CD4-positive, alpha-beta T cell treated with Interleukin-21 for 1 hour (primary cell): ENCODE results near the gene ZAR1L.

Experiments
- DNase-seq: peaks from one replicate; pipeline ENCODE4 v3.0.0-alpha.2; 2020

Gene ZAR1L

GRCh38 chr13:32300920-32301319, 14.2 kb downstream of the ZAR1L start:
- DNase-seq, result no peak

DNA sequence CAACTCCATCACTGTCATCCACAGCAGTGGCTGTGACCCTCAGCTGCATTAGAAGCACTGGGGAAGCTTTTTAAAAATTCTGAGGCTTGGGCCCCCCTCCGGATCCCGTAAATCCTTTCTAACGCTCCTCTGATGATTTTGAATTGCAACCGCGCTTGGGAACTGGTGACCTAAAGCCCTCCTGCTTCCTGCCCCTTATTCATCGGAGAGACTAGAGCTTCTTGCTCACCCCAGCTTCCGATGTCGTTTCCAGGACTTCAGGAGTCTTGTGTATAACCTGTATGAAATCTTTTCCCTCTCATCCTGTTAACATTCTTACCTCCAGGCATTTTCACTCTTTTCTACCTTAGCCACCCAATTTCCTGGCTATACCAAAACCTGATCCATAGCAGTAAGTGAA, 14.8 kb downstream of the ZAR1L start:
- DNase-seq, result no peak

- DNase-seq, result no peak
Observed at GRCh38 chr13:32299893-32300292, 15.3 kb downstream of the ZAR1L start.

DNA sequence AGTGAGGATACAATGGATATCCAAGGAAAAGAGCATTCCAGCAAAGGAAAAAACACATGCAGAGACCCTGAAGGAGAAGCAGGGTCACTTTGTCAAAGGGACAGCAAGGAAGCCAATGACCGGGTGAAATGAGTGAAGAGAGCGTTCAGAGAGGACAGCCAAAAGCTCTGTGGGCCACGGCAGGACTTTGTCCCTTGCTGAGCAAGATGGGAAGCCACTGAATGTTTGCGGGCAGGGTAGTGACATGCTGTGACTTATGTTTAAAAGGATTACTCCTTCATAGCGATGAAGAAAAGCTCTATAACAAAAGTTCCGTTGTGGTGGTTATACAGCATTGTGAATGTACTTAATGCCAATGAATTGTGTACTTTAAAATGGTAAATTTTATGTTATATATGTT, 16.5 kb downstream of the ZAR1L start:
- no peak for DNase-seq

DNA sequence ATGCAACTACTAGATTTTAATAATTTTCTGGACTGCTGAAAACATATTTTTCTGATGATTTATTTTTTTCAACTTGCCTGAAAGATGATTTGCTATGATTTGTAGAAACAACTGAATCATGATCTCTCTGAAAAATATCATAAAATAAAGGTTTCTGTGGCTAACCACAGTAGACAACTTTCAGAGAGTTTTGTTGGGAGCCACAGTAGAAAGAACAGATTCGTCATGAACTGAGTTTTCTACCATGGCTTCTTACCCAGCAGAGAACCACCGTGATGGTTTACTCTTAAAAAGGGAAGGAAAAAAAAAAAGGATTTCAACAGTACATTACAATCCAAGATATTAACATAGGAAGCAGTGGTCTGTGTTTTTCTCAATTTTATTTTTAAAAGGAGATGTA, 18.0 kb downstream of the ZAR1L start:
- DNase-seq, result no peak

DNA sequence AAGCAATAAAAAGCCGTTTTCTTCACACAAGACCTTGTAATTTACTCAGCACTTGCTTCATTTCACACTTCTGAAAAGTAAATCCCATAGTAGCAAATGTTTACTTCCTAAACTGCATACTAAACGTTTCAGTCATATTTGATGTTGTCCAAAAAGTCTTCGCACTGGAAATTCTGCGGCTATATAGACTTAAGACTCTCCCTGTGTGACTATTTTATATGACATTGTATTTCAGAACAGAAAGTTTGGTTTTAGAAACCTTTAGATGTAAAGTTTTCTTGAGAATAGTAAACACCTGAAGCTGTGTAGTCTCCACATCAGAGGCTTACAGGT, 29.6 kb downstream of the ZAR1L start:
- no peak for DNase-seq

GRCh38 chr13:32284927-32285632, 30.1 kb downstream of the ZAR1L start:
- DNase-seq, result no peak

DNA sequence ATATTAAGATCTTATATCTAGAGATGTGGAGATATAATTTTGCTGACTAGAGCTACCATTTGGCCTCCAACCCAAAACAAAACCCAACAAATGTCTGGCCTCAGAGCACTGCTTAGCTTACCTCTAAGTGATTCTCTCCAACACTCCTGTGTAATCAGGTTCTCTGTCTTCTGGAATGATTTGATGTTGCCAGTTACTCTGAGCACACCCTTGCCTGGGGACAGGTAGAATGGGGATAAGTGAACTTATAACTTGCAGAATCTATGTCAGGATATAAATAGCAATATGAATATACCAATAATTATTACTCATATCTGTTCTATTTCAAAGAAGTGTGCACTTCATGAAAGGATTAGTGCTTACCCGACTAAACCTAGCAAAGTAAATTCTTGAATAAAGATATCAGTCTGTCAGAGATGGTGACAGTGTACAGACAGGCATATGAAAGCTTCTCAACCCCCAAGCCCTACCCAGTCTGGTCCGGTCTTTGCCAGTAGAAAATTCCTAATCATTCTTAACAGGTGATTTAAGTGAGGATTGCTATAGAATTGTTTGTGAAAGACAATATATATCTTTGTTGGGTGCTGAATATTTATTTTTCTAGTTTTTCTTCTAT, 33.0 kb downstream of the ZAR1L start:
- no peak for DNase-seq

- DNase-seq, result no peak
Observed at GRCh38 chr13:32281096-32281495, 34.1 kb downstream of the ZAR1L start.

- DNase-seq, result no peak
Observed at GRCh38 chr13:32278426-32278825, 36.7 kb downstream of the ZAR1L start.

DNA sequence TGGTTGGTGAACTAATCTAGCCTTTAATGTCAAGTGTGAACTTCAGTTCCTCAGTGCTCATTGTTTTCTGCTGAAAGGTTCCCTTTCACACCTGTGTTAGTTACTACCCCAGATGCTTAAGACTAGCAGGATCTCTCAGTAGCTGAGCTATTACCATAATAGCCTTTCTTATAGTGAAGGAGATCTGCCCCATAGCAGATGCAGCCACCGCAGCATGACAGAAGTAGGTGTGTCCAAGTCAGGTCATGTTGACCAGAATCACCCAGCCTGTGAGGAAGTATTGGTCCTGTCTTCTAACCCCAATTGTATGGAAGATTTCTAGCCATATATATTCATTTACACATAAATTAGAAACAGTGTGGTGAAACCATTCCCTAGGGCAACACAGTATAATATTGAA, 37.3 kb downstream of the ZAR1L start:
- no peak for DNase-seq

DNA sequence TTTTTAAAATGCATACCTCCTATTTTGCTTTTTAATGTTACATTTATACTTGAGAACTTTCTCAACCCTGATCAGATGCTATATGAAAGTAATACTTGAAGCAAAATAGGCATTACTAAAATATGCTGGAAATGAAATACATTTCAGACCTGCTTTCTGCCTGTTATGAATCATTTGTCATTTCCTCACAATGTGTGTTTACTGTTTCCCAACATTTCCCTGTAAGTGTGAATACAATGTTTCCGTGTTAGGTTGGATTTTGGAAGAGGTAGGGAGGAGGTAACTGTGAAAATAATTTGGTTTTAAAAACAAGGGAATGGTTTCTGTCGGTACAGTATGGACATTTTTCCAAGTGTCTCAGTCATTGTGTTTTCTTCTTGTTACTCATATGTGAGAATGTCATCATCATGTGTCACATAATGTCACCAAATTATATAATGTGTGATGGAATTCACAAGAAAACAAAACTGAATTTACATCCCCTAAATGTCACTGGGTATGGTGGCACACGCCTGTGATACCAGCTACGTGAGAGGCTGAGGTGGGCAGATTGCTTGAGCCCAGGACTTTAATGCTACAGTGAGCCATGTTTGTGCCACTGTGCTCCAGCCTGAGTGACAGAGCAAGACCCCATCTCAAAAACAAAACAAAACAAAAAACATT, 43.0 kb downstream of the ZAR1L start:
- DNase-seq, result no peak

DNA sequence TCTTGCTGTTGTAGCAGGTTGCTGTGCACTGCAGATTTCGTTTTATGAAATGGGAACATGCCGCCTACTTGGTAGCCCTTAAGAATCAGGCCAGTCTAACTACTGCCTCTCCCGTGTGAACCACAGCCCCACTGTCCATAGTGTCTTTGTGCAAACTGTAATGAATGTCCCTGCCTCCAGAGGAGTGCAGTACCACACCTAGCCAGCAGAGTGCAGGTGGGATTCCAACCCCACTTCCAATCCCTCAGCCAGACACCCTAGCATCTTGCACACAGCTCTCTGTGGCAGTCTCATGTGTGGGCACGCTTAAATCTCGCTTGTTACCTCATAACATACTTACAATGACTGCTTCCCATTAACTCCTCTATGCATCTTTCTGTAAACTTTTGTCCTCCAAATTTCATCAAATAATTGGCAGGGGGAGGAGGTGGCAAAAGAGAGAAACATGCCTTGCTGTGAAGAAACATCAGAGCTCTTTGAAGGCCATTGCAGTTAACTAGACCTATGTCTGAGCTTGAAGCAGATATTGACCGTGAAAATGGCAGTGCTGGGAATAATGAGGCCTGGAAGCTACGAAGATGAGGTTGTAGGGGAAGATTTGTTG, 47.2 kb downstream of the ZAR1L start:
- DNase-seq, result peak; percentile 53

GRCh38 chr13:32266130-32266529, 49.0 kb downstream of the ZAR1L start:
- DNase-seq, result no peak

DNA sequence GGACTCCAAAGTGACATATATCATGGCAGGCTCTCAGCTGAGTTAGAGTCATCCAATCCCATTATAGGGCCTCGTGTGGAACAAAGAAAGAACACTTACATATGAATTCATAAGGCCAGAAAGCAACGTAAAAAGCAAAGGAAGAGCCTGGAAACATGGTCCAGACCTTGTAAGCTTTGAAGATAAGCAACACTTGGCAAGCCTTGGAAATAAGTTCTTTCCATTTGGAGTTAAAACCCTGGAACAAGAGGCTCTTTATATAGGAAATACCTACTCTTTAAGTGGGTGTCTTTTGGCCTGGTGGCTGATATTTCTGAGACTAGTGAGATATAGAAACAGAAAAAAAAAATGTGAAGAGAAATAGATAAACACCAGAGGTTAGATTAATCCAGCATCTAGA, 49.4 kb downstream of the ZAR1L start:
- DNase-seq, result no peak

- DNase-seq, result no peak
Observed at GRCh38 chr13:32264407-32264806, 50.8 kb downstream of the ZAR1L start.

- no peak for DNase-seq
Observed at GRCh38 chr13:32262619-32263018, 52.5 kb downstream of the ZAR1L start.

- DNase-seq, result no peak
Observed at GRCh38 chr13:32262165-32262564, 53.0 kb downstream of the ZAR1L start.

DNA sequence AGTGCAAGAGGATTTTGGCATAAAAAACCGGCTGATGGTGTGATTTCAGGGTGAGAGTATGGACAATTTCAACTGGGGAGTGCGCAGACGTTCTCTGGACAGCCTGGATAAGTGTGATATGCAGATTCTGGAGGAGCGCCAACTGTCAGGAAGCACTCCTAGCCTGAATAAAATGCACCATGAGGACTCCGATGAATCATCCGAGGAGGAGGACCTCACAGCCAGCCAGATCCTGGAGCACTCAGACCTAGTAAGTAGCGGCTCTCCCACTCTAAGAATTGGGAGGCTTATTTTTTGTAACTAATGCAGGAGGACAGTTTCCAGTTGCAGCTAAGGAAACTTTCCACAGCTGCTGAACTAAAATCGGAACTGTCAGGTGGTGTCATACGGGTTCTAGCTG, 53.6 kb downstream of the ZAR1L start:
- no peak for DNase-seq

GRCh38 chr13:32259116-32259515, 56.0 kb downstream of the ZAR1L start:
- no peak for DNase-seq

DNA sequence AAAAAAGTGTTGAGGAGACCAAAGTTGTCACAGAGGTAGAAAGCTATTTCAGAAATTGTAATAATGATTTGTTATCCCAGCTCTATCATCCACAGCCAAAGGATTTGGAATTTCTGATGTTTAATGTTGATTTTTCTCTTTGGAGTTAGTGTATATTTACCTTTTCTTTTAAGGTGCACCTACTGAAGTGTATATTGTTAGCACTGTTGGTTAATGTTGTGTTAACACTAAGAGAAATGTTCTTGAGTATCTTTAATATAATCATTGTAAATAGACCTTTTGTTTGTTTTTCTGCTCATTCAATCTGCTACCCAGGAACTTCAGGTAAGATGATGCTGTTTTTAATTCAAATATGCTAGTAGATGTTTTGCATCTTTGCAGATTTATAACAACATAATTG, 57.5 kb downstream of the ZAR1L start:
- DNase-seq, result no peak

DNA sequence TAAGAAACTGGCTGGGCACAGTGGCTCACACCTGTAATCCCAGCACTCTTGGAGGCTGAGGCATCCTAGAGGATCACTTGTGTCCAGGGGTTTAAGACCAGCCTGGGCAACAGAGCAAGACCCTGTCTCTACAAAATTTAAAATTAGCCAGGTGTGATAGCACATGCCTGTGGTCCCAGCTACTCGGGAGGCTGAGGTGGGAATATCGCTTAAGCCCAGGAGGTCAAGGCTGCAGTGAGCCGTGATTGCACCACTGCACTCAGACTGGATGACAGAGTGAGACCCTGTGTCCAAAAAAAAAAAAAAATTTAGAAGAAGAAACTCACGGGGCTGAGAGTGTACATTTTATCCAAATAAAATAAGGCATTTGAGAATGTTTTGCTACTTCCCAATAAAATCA, 58.9 kb downstream of the ZAR1L start:
- no peak for DNase-seq

- no peak for DNase-seq
Observed at GRCh38 chr13:32255724-32256109, 59.4 kb downstream of the ZAR1L start.
